Measurements from ENCODE around the gene RAD54L2. TPM values are rescaled to one million over a fixed set of nuclear protein-coding genes. Genes with fewer than 3 reads are reported as not detected.

The RAD54L2 gene
- polyA plus RNA-seq, 3 donors, result 3.6 to 7.3 (median 3.6) TPM

DNA sequence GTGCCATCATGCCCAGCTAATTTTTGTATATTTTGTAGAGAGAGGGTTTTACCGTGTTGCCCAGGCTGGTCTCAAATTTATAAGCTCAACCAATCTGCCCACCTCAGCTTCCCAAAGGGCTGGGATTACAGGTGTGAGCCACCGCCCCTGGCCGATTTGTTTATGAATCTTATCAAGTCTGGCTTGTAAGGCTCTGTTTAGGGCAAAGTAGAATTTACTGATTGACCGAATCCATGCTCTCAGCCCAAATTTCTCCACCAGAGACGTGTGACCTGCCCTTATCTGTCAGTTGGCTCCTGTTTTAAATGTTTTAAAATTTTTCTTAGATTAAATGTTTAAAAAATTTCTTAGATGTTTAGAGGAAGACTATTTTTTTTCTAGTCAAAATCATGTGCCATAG, 19.5 kb downstream of the RAD54L2 start:
- no peaks in the 10 kb centered on the region for H3K9me3 ChIP-seq (replicated peaks in 1 of 2; ENCODE audit: control insufficient read depth in 1 of 2, insufficient read depth in 1 of 2, low read length in 2 of 2)
- no peak overlapping the region for H3K27ac ChIP-seq (ENCODE audit: low read depth in 1 of 2, low read length in 2 of 2)
- H2AFZ ChIP-seq (ENCODE audit: insufficient read depth, low read depth, low read length, poor library complexity, severe bottlenecking), result no peak overlapping the region
- Mint-ChIP-seq H3K4me3 (no peak overlapping the region), H3K27me3 (ENCODE audit: low read depth in 3 of 3) (peaks cover 0 to 2% (median 1%) of the 10 kb centered on the region in 3 donors), H3K27ac (no peak overlapping the region), H3K4me1 (no peaks in the 10 kb centered on the region), H3K9me3 (no peaks in the 10 kb centered on the region), H3K36me3 (peaks cover 33 to 62% of the 10 kb centered on the region in 2 donors)
- no peaks in the 10 kb centered on the region for H3K27me3 ChIP-seq (ENCODE audit: control insufficient read depth in 2 of 2, insufficient read depth in 2 of 2, low read length in 2 of 2)
- H3K4me1 ChIP-seq (ENCODE audit: control insufficient read depth in 1 of 2, insufficient read depth in 2 of 2, low read length in 2 of 2), result no peaks in the 10 kb centered on the region
- intact Hi-C loops (cut with micrococcal nuclease), result no loop called here
- H3K36me3 ChIP-seq (replicated peaks in 1 of 2; ENCODE audit: control insufficient read depth in 1 of 2, insufficient read depth in 2 of 2, low read length in 2 of 2), result peaks cover 13 to 52% of the 10 kb centered on the region in 2 donors
- no peak for TF ChIP-seq CTCF (IDR thresholded peaks at IDR 0.05)
- WGBS (ENCODE audit: insufficient coverage), result no CpG with 5 or more reads among the region's 5 CpGs
- H3K4me2 ChIP-seq (replicated peaks; ENCODE audit: extremely low read depth, low read length, poor library complexity, severe bottlenecking), result no peak overlapping the region
- no peak overlapping the region for H3K4me3 ChIP-seq (replicated peaks in 1 of 3; ENCODE audit: low read depth in 2 of 3, low read length in 3 of 3)
- no peak for DNase-seq
- H4K20me1 ChIP-seq (ENCODE audit: insufficient read depth, low read length), result no peaks in the 10 kb centered on the region
- no peak overlapping the region for H3K9ac ChIP-seq (ENCODE audit: insufficient read depth, low read length, poor library complexity, severe bottlenecking)
- peaks cover 4% of the 10 kb centered on the region for H3K79me2 ChIP-seq (ENCODE audit: insufficient read depth, low read length)

DNA sequence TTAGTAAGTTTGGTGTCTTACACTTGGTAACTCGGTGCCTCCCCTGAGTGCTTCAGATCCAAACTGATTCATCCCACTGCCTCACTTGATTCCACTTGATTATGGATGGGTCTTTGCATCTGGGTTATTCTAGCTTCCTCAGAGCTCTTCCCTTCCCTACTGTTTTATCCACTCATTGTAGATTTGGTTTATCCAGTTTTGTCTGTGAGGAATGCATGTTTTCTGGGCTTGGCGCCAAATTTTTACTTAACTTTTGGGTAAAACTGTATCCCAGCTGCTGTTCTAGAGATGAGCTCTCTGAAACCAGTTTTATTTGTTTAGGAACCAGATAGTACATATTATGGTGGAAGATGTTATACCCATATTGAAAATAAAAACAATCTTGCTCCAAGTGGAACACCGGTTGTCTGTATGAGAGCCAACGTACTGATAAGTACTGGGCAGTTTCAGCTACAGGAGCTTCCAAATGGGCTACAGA, 20.9 kb downstream of the RAD54L2 start:
- no peaks in the 10 kb centered on the region for H3K9me3 ChIP-seq (replicated peaks in 1 of 2; ENCODE audit: control insufficient read depth in 1 of 2, insufficient read depth in 1 of 2, low read length in 2 of 2)
- no peak overlapping the region for H3K4me3 Mint-ChIP-seq
- DNase-seq, result no peak
- no peak overlapping the region for H3K27ac ChIP-seq (ENCODE audit: low read depth in 1 of 2, low read length in 2 of 2)
- H3K4me1 ChIP-seq (ENCODE audit: control insufficient read depth in 1 of 2, insufficient read depth in 2 of 2, low read length in 2 of 2), result no peaks in the 10 kb centered on the region
- H4K20me1 ChIP-seq (ENCODE audit: insufficient read depth, low read length), result no peaks in the 10 kb centered on the region
- H2AFZ ChIP-seq (ENCODE audit: insufficient read depth, low read depth, low read length, poor library complexity, severe bottlenecking), result no peak overlapping the region
- intact Hi-C loops (cut with micrococcal nuclease), result no loop called here
- 50% methylated on average over 2 of the region's 4 CpGs for WGBS (ENCODE audit: insufficient coverage)
- H3K79me2 ChIP-seq (ENCODE audit: insufficient read depth, low read length), result peaks cover 4% of the 10 kb centered on the region
- H3K4me3 ChIP-seq (replicated peaks in 1 of 3; ENCODE audit: low read depth in 2 of 3, low read length in 3 of 3), result no peak overlapping the region
- H3K36me3 Mint-ChIP-seq, result peaks cover 24 to 52% of the 10 kb centered on the region in 2 donors
- peaks cover 0 to 3% (median 1%) of the 10 kb centered on the region in 3 donors for H3K27me3 Mint-ChIP-seq (ENCODE audit: low read depth in 3 of 3)
- H3K4me1 Mint-ChIP-seq, result peaks cover 2% of the 10 kb centered on the region
- no peaks in the 10 kb centered on the region for H3K9me3 Mint-ChIP-seq
- no peaks in the 10 kb centered on the region for H3K27me3 ChIP-seq (ENCODE audit: control insufficient read depth in 2 of 2, insufficient read depth in 2 of 2, low read length in 2 of 2)
- H3K4me2 ChIP-seq (replicated peaks; ENCODE audit: extremely low read depth, low read length, poor library complexity, severe bottlenecking), result no peak overlapping the region
- no peak overlapping the region for H3K27ac Mint-ChIP-seq
- peaks cover 4 to 54% of the 10 kb centered on the region in 2 donors for H3K36me3 ChIP-seq (replicated peaks in 1 of 2; ENCODE audit: control insufficient read depth in 1 of 2, insufficient read depth in 2 of 2, low read length in 2 of 2)
- no peak for TF ChIP-seq CTCF (IDR thresholded peaks at IDR 0.05)
- H3K9ac ChIP-seq (ENCODE audit: insufficient read depth, low read length, poor library complexity, severe bottlenecking), result no peak overlapping the region

Measured in CD14-positive monocyte (primary cell).